Keratinocyte (primary cell): ENCODE measurements around the gene RPTN. TPM values are rescaled to one million over a fixed set of nuclear protein-coding genes. Genes with fewer than 3 reads are reported as not detected.

Experiments
- DNase-seq: peaks from one replicate; pipeline ENCODE4 v3.0.0-alpha.2; 2011; ENCODE audit warnings: low read depth, missing footprints, low spot score
- FAIRE-seq: peaks from 2 replicates; lab custom pipeline; 2011; peaks lifted over from hg19 to GRCh38; lab: Jason Lieb, UNC
- H2AFZ ChIP-seq: 2 replicates; pipeline ENCODE4 v1.6.0; 2012; ENCODE audit warnings: low read length, control low read depth, inconsistent platforms; ENCODE audit not compliant: control insufficient read depth
- H3K27ac ChIP-seq: 2 replicates; pipeline ENCODE4 v1.5.1; 2011; ENCODE audit warnings: low read length; ENCODE audit not compliant: control insufficient read depth, insufficient read depth
- H3K27me3 ChIP-seq: 3 replicates; pipeline ENCODE4 v1.6.0; 2011; ENCODE audit warnings: low read length; ENCODE audit not compliant: control insufficient read depth, insufficient read depth; ENCODE audit errors: extremely low read depth
- H3K36me3 ChIP-seq, 2 experiments: 2 replicates in 1 of 2; 3 replicates in 1 of 2; pipeline ENCODE4 v1.5.1; 2011; ENCODE audit warnings: low read length in 2 of 2, mild to moderate bottlenecking in 1 of 2; ENCODE audit not compliant: control insufficient read depth in 2 of 2, insufficient read depth in 2 of 2; ENCODE audit errors: extremely low read depth in 1 of 2
- H3K4me1 ChIP-seq: 3 replicates; pipeline ENCODE4 v1.5.1; 2011; ENCODE audit warnings: low read length; ENCODE audit not compliant: control insufficient read depth, insufficient read depth; ENCODE audit errors: extremely low read depth
- H3K4me2 ChIP-seq: 3 replicates; pipeline ENCODE4 v1.6.0; 2011; ENCODE audit warnings: low read depth, low read length; ENCODE audit not compliant: control insufficient read depth, insufficient read depth; ENCODE audit errors: extremely low read depth
- H3K4me3 ChIP-seq, 3 experiments: fragments of 200-600 bp in 1 of 3; sonication (generic) in 1 of 3; 2 replicates in 2 of 3; 3 replicates in 1 of 3; pipeline ENCODE4 v1.5.1; 2011 to 2016; ENCODE audit warnings: low read length in 3 of 3, mild to moderate bottlenecking in 3 of 3, control low read depth in 2 of 3, inconsistent platforms in 1 of 3, low read depth in 1 of 3, mixed read lengths in 1 of 3, mixed run types in 1 of 3, moderate library complexity in 1 of 3; ENCODE audit not compliant: control insufficient read depth in 2 of 3, insufficient read depth in 2 of 3; ENCODE audit errors: extremely low read depth in 1 of 3
- H3K79me2 ChIP-seq: 2 replicates; pipeline ENCODE4 v1.6.0; 2012; ENCODE audit warnings: low read length; ENCODE audit not compliant: control insufficient read depth, insufficient read depth
- H3K9ac ChIP-seq: 3 replicates; pipeline ENCODE4 v1.6.0; 2011; ENCODE audit warnings: low read length; ENCODE audit not compliant: control insufficient read depth, insufficient read depth; ENCODE audit errors: extremely low read depth
- H3K9me1 ChIP-seq: 3 replicates; pipeline ENCODE4 v1.6.0; 2011; ENCODE audit warnings: low read length; ENCODE audit not compliant: control insufficient read depth, insufficient read depth; ENCODE audit errors: extremely low read depth
- H3K9me3 ChIP-seq: 2 replicates; pipeline ENCODE4 v1.5.1; 2012; ENCODE audit warnings: low read depth, low read length; ENCODE audit not compliant: control insufficient read depth
- H4K20me1 ChIP-seq: 3 replicates; pipeline ENCODE4 v1.6.0; 2011; ENCODE audit warnings: low read length; ENCODE audit not compliant: control insufficient read depth, insufficient read depth; ENCODE audit errors: extremely low read depth
- CTCF ChIP-seq, 3 experiments: IDR thresholded peaks in 1 of 3; conservative IDR thresholded peaks in 1 of 3; optimal IDR thresholded peaks in 1 of 3; 2 replicates in 2 of 3; 3 replicates in 1 of 3; pipeline versions ENCODE3 to v1.5.1; 2011; ENCODE audit warnings: low read length in 3 of 3, mild to moderate bottlenecking in 3 of 3, moderate library complexity in 2 of 3, control low read depth in 1 of 3, inconsistent platforms in 1 of 3; ENCODE audit not compliant: insufficient read depth in 2 of 3; ENCODE audit errors: extremely low read depth in 1 of 3
- EZH2 ChIP-seq: IDR thresholded peaks from one replicate; pipeline ENCODE4 v1.6.1; 2012; ENCODE audit warnings: inconsistent platforms, mild to moderate bottlenecking, low read length, moderate library complexity
- dilution Hi-C: fragments of 300-500 bp; cut with MboI; formaldehyde crosslinking; loops from one replicate; pipeline ENCODE4 v1.7.0; 2020; ENCODE audit warnings: low sequenced_read_pairs; ENCODE audit not compliant: extremely low pct_ligation_motif_present
- polyA plus RNA-seq, 5 experiments: library from polyadenylated mRNA; depleted of rRNA in 3 of 5; stranded (reverse) in 3 of 5; stranded (forward) in 1 of 5; unstranded in 1 of 5; fragments of >200 nt; gene quantifications; 1 replicate in 1 of 5; 2 replicates in 3 of 5; 3 replicates in 1 of 5; pipeline versions ENCODE4 v1.2.1 to v1.2.3, GENCODE V29; 2011 to 2012; ENCODE audit warnings: missing spikeins in 2 of 5, low read depth in 1 of 5, low replicate concordance in 1 of 5

RPTN gene
- polyA plus RNA-seq, 1 donor (not counting 4 experiments of a cell fraction or from before 2014, with no cell fraction given): 0.64 TPM

- no peak for FAIRE-seq
- TF ChIP-seq CTCF (optimal IDR thresholded peaks at IDR 0.05 in 1 of 3, IDR thresholded peaks at IDR 0.05 in 1 of 3, conservative IDR thresholded peaks at IDR 0.05 in 1 of 3; ENCODE audit: extremely low read depth in 1 of 3, insufficient read depth in 2 of 3, low read length in 3 of 3): no peak
- no peak for TF ChIP-seq EZH2
Observed at GRCh38 chr1:152197361-152197941, 38.4 kb upstream of the RPTN start.

GRCh38 chr1:152191711-152192110 lies 32.7 kb upstream of the RPTN start:
- dilution Hi-C loops: no loop called here
- peaks cover 29% of the 10 kb centered on the region for H3K4me1 ChIP-seq
- H3K9me1 ChIP-seq: no peaks in the 10 kb centered on the region
- H3K9ac ChIP-seq: no peak overlapping the region
- H3K36me3 ChIP-seq: no peaks in the 10 kb centered on the region
- H3K9me3 ChIP-seq: no peaks in the 10 kb centered on the region
- no peak for FAIRE-seq
- H3K4me2 ChIP-seq: peak overlapping the region; percentile 49
- H3K79me2 ChIP-seq: no peaks in the 10 kb centered on the region
- peak overlapping the region; percentile 65 for H3K27ac ChIP-seq
- DNase-seq: no peak
- TF ChIP-seq EZH2 (no peak), CTCF (optimal IDR thresholded peaks at IDR 0.05 in 1 of 3, IDR thresholded peaks at IDR 0.05 in 1 of 3, conservative IDR thresholded peaks at IDR 0.05 in 1 of 3; ENCODE audit: extremely low read depth in 1 of 3, insufficient read depth in 2 of 3, low read length in 3 of 3) (no peak)
- no peak overlapping the region for H2AFZ ChIP-seq
- peak overlapping the region in 1 of 3 experiments; percentile 7 for H3K4me3 ChIP-seq
- H3K27me3 ChIP-seq: no peaks in the 10 kb centered on the region
- no peaks in the 10 kb centered on the region for H4K20me1 ChIP-seq

More at GRCh38 chr1:152197361-152197941, 38.4 kb upstream of the RPTN start:
- H2AFZ ChIP-seq: peak overlapping the region; percentile 49
- dilution Hi-C loops: no loop called here
- DNase-seq: no peak
- no peaks in the 10 kb centered on the region for H3K9me1 ChIP-seq
- H3K9ac ChIP-seq: peak overlapping the region; percentile 22
- H3K4me3 ChIP-seq: peak overlapping the region in 1 of 3 experiments; percentile 46
- H3K4me1 ChIP-seq: no peaks in the 10 kb centered on the region
- no peaks in the 10 kb centered on the region for H3K9me3 ChIP-seq
- H3K4me2 ChIP-seq: peak overlapping the region; percentile 56
- no peaks in the 10 kb centered on the region for H3K79me2 ChIP-seq
- H3K27me3 ChIP-seq: no peaks in the 10 kb centered on the region
- H4K20me1 ChIP-seq: no peaks in the 10 kb centered on the region
- no peak overlapping the region for H3K27ac ChIP-seq
- H3K36me3 ChIP-seq: no peaks in the 10 kb centered on the region
